ENCODE data around the gene KIAA0513.
A peak's percentile ranks its signal among the peaks of the same experiment; 100 is the strongest.

Gene KIAA0513

DNA sequence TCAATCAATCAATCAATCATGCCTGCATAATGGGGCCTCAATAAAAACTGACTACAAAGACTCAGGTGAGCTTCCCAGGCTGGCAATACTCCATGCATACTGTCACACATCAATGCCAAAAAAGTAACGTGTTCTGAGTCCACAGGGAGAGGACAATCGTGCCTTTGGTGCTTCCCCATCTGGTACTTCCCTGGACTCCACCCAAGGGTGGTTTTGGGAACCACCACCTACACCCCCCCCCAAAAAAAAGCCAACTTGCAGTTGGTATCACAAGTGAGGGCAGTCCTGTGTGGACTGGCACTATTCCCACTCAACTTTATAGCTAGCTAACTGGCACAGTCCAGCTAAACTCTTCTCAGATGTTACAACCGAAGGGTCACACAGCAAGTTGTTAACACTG is 19.3 kb upstream of the KIAA0513 start:
- no peak overlapping the region for H3K4me3 ChIP-seq (ENCODE audit: low read depth, low read length)
- DNase-seq (ENCODE audit: low read depth) = no peak
- no peak for TF ChIP-seq POLR2A (IDR thresholded peaks at IDR 0.05; ENCODE audit: extremely low read depth, insufficient read length)
- no peak for TF ChIP-seq MYC (IDR thresholded peaks at IDR 0.05; ENCODE audit: low read depth, low read length)
- TF ChIP-seq, protein P1, sequence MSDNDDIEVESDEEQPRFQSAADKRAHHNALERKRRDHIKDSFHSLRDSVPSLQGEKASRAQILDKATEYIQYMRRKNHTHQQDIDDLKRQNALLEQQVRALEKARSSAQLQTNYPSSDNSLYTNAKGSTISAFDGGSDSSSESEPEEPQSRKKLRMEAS (IDR thresholded peaks at IDR 0.05; ENCODE audit: low read depth, low read length) = no peak
- TF ChIP-seq, protein P2, sequence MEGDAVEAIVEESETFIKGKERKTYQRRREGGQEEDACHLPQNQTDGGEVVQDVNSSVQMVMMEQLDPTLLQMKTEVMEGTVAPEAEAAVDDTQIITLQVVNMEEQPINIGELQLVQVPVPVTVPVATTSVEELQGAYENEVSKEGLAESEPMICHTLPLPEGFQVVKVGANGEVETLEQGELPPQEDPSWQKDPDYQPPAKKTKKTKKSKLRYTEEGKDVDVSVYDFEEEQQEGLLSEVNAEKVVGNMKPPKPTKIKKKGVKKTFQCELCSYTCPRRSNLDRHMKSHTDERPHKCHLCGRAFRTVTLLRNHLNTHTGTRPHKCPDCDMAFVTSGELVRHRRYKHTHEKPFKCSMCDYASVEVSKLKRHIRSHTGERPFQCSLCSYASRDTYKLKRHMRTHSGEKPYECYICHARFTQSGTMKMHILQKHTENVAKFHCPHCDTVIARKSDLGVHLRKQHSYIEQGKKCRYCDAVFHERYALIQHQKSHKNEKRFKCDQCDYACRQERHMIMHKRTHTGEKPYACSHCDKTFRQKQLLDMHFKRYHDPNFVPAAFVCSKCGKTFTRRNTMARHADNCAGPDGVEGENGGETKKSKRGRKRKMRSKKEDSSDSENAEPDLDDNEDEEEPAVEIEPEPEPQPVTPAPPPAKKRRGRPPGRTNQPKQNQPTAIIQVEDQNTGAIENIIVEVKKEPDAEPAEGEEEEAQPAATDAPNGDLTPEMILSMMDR (IDR thresholded peaks at IDR 0.05; ENCODE audit: low read depth, low read length) = no peak

DNA sequence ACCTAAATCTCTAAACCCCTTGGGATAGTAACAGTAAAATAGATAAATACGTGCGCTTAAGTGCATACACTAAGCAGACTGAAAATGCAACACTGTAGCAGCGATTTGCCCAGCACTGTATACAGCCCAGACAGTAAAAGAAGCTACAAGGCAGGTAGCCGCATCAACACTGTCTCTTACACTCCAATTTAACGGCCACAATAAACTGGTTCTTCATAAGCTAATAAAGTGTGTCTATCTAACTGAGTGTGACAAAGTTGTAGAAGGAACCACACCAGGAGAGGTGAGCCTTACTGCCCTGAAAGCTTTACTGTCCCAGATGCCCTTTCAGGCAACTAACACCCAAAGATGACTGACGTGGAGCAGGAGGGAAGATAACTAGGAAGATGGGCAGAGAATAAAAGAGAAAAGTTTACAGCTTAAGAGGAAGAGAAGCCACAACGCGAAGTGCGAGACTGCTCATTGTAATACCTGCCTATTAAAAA is 17.1 kb upstream of the KIAA0513 start:
- TF ChIP-seq POLR2A (IDR thresholded peaks at IDR 0.05; ENCODE audit: extremely low read depth, insufficient read length) = no peak
- TF ChIP-seq, protein P1 (IDR thresholded peaks at IDR 0.05; ENCODE audit: low read depth, low read length) = no peak
- TF ChIP-seq, protein P2 (IDR thresholded peaks at IDR 0.05; ENCODE audit: low read depth, low read length) = no peak
- no peak for TF ChIP-seq MYC (IDR thresholded peaks at IDR 0.05; ENCODE audit: low read depth, low read length)
- H3K4me3 ChIP-seq (ENCODE audit: low read depth, low read length) = peak overlapping the region; percentile 93
- peak; percentile 44 for DNase-seq (ENCODE audit: low read depth)

DNA sequence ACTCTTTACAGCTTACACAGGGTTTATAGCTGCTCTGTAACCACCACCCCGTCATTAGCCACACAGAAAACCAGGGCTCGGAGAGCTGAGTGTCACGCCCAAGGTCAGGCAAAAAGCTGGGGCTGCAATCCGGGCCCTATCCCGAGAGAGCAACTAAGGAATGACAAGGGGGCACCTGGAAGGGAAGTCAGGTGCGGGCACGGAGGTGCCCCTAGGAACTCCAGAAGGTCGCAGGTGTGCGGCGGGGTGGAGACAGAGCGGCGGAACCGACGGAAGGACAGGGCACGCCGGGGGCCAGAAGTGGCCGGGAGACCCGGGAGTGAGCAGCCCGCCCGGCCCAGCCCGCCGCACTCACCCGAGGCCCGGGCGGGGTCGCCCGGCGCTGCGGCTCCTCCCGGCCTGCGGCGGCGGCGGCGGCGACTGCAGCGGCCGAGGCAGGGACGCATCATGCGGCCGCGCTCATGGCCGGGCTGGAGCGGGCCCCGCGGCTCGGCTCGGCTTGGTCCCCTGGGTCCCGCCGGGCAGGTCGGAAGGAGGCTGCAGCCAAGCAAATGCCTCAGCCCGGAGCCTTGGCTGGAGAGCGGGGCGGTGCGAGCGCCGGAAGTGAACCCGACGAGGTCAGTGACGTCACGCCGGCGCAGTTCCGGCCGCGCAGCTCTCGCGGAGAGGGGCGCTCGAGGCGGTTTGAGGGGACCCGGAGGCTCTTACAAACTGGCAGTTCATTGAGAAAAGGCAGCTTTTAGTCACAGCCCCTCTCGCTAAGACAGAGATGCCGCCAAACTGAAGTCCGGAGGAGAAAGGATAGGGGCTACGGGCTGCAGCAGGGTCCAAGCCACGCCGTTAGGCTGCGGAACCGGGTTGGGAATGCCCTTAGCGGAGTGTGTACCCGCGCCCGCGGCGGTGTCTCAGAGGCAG is 16.4 kb upstream of the KIAA0513 start, which contains the start of gene ZDHHC7:
TSS of gene ZDHHC7 (minus strand) at position 605 of the 915 bp plus-strand sequence. CDS start 20,917 bp downstream, outside the sequence.
- TF ChIP-seq POLR2A (IDR thresholded peaks at IDR 0.05; ENCODE audit: extremely low read depth, insufficient read length) = peak; percentile 93
- peak; percentile 78 for TF ChIP-seq MYC (IDR thresholded peaks at IDR 0.05; ENCODE audit: low read depth, low read length)
- TF ChIP-seq, protein P1 (IDR thresholded peaks at IDR 0.05; ENCODE audit: low read depth, low read length) = peak; percentile 52; the same call in 1 of the 2 replicates
- TF ChIP-seq, protein P2 (IDR thresholded peaks at IDR 0.05; ENCODE audit: low read depth, low read length) = no peak
- peak within 1 kb of the TSS; percentile 93 for H3K4me3 ChIP-seq (ENCODE audit: low read depth, low read length)
- peak; percentile 94 for DNase-seq (ENCODE audit: low read depth)

DNA sequence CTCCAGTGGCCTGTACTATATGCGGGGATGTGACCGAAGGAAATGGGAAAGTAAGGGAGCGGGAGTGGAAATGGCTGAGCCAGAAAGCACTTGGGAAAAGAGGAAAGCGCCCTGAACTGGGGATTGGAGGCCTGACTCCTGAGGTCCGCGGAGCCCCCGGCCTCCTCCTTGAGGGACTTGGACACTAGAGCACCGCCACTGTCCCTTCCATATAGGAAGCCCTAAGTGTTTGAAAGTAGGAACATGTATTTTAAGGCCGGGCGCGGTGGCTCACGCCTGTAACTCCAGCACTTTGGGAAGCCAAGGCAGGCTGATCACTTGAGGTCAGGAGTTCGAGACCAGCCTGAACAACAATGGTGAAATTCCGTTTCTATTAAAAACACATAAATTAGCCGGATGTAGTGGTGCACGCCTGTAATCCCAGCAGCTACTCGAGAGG is 15.7 kb upstream of the KIAA0513 start:
- no peak for DNase-seq (ENCODE audit: low read depth)

DNA sequence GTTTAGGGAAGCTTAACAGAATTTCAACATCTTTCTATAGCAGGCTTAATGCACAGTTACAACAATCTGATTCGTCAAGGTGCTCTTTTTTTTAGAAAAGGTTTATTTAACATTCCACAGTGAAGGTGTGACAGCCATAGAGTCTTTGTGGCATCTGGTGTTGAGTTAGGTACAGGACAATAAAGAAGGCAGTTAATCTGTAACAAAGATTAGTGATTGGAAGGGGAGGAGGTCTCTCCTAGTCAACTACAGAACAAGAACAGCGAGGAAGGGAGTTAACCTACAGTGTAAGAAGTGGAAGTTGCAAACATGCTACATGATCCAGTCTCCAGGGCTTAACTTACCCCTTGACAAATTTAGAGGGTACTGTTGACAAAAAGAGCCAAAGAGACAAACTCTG is 13.3 kb upstream of the KIAA0513 start:
- TF ChIP-seq, protein P2 (IDR thresholded peaks at IDR 0.05; ENCODE audit: low read depth, low read length) = no peak
- TF ChIP-seq MYC (IDR thresholded peaks at IDR 0.05; ENCODE audit: low read depth, low read length) = no peak
- no peak for TF ChIP-seq POLR2A (IDR thresholded peaks at IDR 0.05; ENCODE audit: extremely low read depth, insufficient read length)
- TF ChIP-seq, protein P1 (IDR thresholded peaks at IDR 0.05; ENCODE audit: low read depth, low read length) = no peak
- no peak overlapping the region for H3K4me3 ChIP-seq (ENCODE audit: low read depth, low read length)
- DNase-seq (ENCODE audit: low read depth) = peak; percentile 33

More for the DNA sequence above, 15.7 kb upstream of the KIAA0513 start:
- TF ChIP-seq POLR2A (IDR thresholded peaks at IDR 0.05; ENCODE audit: extremely low read depth, insufficient read length) (no peak), MYC (IDR thresholded peaks at IDR 0.05; ENCODE audit: low read depth, low read length) (no peak)
- TF ChIP-seq, protein P2 (IDR thresholded peaks at IDR 0.05; ENCODE audit: low read depth, low read length) = no peak
- TF ChIP-seq, protein P1 (IDR thresholded peaks at IDR 0.05; ENCODE audit: low read depth, low read length) = no peak
- peak overlapping the region; percentile 93 for H3K4me3 ChIP-seq (ENCODE audit: low read depth, low read length)
